ENCODE measurements around the gene ZNF77.
"Not testable (repeated sequence)": the region's sequence is repeated elsewhere in the genome, so short reads cannot be mapped to it uniquely, and the experiment has no call there.

Gene ZNF77

GRCh38 chr19:2944775-2945574, at the start of gene ZNF77:
ZNF77 (minus strand) TSS chr19:2944971; CDS start chr19:2944840, 131 bp downstream.
- peak; percentile 98 for DNase-seq (ENCODE audit: low read depth)

GRCh38 chr19:2993579-2993978, 48.8 kb upstream of the ZNF77 start:
- no peak for DNase-seq (ENCODE audit: low read depth)

GRCh38 chr19:2992958-2993357, 48.2 kb upstream of the ZNF77 start:
- DNase-seq (ENCODE audit: low read depth) = no peak

- not testable (repeated sequence) for DNase-seq (ENCODE audit: low read depth)
These were observed 47.6 kb upstream of the ZNF77 start for GRCh38 chr19:2992333-2992732.

- DNase-seq (ENCODE audit: low read depth) = no peak
These were observed 44.6 kb upstream of the ZNF77 start for GRCh38 chr19:2989236-2989946.

- no peak for DNase-seq (ENCODE audit: low read depth)
These were observed 43.8 kb upstream of the ZNF77 start for GRCh38 chr19:2988568-2988967.

- no peak for DNase-seq (ENCODE audit: low read depth)
These were observed 43.0 kb upstream of the ZNF77 start for GRCh38 chr19:2987797-2988196.

- no peak for DNase-seq (ENCODE audit: low read depth)
These were observed 42.3 kb upstream of the ZNF77 start for GRCh38 chr19:2986951-2987524.

- no peak for DNase-seq (ENCODE audit: low read depth)
These were observed 39.4 kb upstream of the ZNF77 start for GRCh38 chr19:2984215-2984528.

- DNase-seq (ENCODE audit: low read depth) = peak; percentile 59
These were observed 38.8 kb upstream of the ZNF77 start for GRCh38 chr19:2983351-2984214.

GRCh38 chr19:2982983-2983350, 38.2 kb upstream of the ZNF77 start:
- peak; percentile 95 for DNase-seq (ENCODE audit: low read depth)

GRCh38 chr19:2982561-2982960, 37.8 kb upstream of the ZNF77 start:
- no peak for DNase-seq (ENCODE audit: low read depth)

- DNase-seq (ENCODE audit: low read depth) = no peak
These were observed 37.1 kb upstream of the ZNF77 start for GRCh38 chr19:2981898-2982297.

- no peak for DNase-seq (ENCODE audit: low read depth)
These were observed 34.0 kb upstream of the ZNF77 start for GRCh38 chr19:2978772-2979171.

GRCh38 chr19:2978166-2978767, 33.5 kb upstream of the ZNF77 start:
- DNase-seq (ENCODE audit: low read depth) = no peak

GRCh38 chr19:2977746-2978138, 33.0 kb upstream of the ZNF77 start:
- no peak for DNase-seq (ENCODE audit: low read depth)

GRCh38 chr19:2977001-2977745, 32.4 kb upstream of the ZNF77 start, which contains the start of gene TLE6:
TLE6 (plus strand) TSS chr19:2977564; CDS start chr19:2978234, 670 bp downstream.
- peak; percentile 89 for DNase-seq (ENCODE audit: low read depth)

- no peak for DNase-seq (ENCODE audit: low read depth)
These were observed 31.8 kb upstream of the ZNF77 start for GRCh38 chr19:2976609-2977000.

GRCh38 chr19:2974342-2975041, 29.7 kb upstream of the ZNF77 start:
- no peak for DNase-seq (ENCODE audit: low read depth)

- no peak for DNase-seq (ENCODE audit: low read depth)
These were observed 28.5 kb upstream of the ZNF77 start for GRCh38 chr19:2973229-2973628.

Data from fibroblast of the conjunctiva (primary cell).